HG03060 (cell line): ENCODE data around the gene SELENOM.

Source experiments
- ATAC-seq: cut with Tn5 transposase; IDR thresholded peaks from one replicate; pipeline ENCODE4 v1.9.1; 2021; ENCODE audit warnings: low read depth, moderate number of reproducible peaks; ENCODE audit not compliant: unreplicated experiment

Gene SELENOM

DNA sequence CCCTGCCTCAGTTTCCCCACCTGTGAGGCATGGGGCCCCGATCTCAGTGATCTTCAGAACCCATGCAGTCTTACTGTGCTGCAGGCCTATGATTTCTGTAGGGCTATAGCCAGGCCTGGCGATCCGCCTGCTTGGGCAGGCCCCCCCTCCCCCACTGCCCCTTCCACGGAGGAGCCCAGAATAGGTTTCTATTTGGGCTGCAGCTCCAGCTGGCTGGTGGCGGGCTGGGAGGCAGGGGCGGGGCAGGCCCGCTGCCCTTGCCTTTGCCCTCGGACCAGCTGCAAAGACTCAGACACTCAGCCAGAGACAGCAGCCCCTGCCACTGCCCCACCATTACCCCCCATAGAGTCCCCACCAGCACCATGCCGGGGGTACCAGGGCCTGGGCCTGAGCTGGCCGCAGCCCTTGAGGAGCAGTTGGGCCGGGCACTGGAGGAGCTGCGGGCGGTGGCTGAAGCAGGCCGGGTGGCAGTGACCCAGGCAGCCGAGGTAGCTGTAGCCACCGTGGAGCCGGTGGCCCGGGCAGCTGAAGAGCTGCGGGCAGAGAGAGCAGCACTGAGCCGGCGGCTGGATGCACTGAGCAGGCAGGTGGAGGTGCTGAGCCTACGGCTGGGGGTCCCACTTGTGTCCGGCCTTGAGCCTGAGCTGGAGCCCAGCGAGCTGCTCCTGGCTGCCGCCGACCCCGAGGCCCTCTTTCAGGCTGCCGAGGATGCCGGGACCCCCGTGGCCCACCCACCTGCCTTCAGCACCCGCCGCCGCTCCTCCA, 14.1 kb downstream of the SELENOM start:
- ATAC-seq: no peak

DNA sequence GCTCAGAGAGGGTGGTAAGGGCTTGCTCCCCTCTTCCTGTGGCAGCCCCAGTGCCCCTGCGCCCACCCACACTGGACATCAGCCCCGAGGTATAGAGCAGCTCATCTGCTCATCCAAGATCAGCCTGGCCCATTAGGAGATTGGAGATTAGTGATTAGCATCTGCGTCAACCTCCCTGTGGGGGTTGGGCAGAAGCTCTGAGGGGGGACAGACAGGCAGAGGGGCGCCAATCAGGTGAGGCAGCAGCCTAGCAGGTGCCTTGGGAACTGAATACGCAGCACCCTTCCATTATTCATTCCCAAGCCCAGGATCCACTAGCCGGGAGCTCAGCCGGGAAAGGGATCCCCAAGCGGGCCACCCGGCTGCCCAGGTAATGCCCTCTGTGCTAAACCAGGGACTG, 15.2 kb downstream of the SELENOM start:
- ATAC-seq: no peak

DNA sequence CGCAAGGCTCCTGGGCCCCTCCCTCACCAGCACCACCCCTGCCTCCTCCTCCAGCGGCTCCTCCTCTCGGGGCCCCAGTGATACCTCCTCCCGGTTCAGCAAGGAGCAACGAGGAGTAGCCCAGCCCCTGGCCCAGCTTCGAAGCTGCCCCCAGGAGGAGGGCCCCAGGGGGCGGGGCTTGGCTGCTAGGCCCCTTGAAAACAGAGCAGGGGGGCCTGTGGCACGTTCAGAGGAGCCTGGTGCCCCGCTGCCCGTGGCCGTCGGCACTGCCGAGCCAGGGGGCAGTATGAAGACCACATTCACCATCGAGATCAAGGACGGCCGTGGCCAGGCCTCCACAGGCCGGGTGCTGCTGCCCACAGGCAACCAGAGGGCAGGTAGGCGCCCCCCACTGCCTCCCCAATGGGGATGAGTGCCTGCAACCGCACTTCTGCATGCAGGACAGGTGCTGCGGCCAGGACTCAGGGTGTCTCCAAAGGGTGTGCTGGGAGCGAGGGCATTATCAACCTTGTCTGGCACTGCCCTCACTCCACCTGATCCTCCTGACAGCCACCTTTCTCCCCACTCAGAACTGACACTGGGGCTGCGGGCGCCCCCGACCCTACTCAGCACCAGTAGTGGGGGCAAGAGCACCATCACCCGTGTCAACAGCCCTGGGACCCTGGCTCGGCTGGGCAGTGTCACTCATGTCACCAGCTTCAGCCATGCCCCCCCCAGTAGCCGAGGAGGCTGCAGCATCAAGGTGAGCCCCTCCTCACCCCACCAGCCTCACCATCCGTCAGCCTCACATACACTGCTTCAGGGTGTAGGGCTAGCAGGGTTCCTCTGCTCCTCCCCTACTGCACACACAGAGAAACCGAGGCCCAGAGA, 16.0 kb downstream of the SELENOM start:
- no peak for ATAC-seq

DNA sequence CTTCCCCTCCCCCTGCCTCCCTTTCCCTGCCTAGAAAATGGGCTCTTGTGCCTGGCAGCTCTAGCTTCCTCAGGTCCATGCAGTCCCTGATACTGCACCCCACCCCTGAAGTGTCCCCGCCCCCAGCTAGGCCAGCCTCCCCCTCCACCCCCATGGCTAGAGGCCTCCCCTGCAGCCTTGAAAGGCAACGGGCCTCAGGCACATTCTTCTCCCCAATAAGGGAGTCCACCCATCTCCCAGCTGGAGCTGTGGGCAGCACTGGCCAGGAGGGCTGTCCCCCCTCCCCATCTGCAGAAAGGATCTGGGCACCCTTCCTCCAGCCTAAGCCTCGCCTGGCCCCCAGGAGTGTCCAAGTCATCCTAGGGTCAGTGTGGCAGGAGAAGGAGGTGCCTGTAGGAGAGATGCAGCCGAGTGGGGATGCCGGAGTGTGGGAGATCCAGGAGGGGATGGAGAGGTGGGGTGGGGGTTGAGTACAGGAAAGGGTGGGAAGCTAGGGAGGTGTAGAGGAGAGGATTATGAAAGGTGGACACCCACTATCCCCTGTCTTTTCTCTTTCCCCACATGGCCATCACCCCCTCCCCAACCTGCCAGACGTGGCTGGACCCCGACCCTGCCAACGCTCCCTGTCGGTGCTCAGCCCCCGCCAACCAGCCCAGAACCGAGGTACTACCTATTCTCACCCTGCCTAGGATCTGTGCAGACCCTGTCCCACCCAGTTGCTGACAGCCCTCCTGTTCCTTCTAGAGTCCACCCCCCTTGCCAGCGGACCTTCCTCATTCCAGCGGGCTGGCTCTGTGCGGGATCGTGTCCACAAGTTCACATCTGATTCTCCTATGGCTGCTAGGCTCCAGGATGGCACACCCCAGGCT, 16.9 kb downstream of the SELENOM start:
- ATAC-seq: no peak

DNA sequence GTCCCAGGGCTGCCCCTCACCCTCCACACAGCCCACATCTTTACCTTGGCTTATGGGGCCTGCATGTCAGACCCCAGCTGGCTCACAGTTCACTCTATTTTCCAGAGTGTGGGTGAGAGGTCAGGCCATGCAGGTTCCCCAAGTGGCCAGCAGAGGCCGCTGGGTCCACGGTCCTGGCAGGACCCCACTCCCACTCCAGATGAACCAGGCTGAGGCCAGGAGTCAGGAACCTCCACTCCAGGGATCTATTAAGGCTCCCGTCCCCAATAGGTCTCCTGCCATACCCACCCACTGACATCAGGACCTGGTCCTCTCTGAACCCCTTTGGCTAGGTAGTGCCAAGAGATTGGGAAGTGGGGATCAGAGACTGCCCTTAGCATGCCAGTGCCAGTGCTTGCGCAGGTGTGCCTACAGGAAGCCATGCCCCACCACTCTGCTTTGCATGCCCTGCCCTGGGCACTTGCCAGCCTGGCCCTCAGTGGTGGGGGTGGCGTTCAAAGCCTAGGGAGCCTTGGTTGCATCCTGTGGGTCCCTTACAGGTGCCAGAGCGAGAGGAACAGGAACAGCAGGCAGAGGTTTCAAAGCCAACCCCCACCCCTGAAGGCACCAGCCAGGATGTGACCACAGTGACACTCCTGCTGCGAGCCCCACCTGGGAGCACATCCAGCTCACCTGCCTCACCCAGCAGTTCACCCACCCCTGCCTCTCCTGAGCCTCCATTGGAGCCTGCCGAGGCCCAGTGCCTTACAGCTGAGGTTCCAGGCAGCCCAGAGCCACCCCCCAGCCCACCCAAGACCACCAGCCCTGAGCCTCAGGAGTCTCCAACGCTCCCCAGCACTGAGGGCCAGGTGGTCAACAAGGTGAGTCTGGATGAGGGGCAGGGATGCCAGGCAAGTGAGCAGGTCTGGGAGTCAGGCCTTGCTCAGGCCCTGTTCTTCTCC, 17.9 kb downstream of the SELENOM start:
- ATAC-seq: no peak

DNA sequence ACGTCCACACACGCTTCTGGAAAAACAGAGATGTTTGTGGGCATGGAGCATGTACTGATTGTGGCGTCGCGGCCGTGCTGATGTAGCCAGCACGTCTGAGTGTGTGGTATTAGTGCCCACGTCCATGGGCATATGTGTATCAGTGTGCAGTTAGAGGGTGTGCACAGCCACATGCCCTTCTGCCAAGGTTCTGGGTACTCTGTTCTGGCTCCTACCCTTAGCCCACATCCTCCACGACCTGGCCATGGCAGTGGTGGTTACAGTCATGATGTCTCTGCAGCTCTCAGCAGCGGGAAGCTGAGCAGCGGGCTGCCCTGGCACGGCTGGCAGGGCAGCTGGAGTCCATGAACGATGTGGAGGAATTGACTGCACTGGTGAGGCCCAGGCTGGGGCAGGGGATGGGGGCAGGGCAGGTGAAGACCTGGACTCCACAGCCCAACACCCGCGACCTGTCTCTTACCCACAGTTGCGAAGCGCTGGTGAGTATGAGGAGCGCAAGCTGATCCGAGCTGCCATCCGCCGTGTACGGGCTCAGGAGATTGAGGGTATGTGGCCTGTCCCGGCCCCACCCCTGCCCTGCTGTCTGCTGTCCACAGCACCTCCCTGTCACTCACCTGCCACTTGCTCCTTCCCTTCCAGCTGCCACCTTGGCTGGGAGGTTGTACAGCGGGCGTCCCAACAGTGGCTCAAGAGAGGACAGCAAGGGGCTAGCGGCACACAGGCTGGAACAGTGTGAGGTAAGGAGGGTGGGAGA, 19.0 kb downstream of the SELENOM start:
- no peak for ATAC-seq

DNA sequence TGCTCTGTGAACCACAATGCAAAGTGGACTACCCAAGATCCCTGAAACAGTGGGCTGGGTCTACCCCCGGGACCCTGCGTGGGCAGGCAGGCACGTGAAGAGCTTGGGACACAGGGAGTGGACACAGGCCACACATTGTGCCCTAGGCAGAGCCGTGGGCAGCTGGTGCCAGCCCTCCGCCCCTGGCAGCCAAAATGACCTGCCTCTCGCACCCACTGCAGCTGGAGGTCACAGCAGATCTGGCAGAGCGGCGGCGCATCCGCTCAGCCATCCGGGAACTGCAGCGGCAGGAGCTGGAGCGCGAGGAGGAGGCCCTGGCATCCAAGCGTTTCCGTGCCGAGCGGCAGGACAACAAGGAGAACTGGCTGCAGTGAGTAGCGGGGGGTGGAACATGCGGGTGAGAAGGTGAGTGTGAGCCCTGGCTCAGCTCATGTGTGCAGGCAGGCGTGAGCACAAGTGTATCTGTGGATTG, 19.6 kb downstream of the SELENOM start:
- no peak for ATAC-seq

DNA sequence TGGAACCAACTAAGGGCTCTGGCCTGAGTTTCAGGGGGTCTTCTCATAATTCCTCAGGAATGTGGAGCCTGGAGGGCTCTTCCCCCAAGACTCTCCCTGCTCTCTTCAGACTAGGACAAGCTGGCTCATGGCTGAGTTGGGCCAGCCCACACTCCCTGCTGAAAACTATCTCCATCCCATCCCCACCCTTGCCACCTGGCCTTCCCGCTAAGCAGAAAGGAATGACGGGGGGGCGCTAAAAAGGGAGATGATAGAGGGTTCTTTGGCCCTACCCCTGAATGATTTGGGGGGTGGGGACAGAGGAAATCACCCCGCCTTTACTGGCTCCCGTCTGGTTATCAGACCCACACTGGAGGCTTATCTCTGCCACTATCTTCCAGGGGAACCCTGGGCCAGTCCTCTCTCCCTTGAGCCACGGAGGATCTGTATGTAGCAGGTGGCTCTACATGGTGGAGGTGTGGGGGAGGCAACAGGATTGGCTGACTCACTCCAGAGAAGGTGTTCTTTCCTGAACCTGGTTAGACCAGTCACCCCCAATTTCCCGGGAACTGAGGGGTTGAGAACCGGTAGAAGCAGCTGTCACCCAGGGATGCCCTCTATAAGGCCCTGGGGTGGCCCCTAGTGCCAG, 20.6 kb downstream of the SELENOM start:
- ATAC-seq: no peak

DNA sequence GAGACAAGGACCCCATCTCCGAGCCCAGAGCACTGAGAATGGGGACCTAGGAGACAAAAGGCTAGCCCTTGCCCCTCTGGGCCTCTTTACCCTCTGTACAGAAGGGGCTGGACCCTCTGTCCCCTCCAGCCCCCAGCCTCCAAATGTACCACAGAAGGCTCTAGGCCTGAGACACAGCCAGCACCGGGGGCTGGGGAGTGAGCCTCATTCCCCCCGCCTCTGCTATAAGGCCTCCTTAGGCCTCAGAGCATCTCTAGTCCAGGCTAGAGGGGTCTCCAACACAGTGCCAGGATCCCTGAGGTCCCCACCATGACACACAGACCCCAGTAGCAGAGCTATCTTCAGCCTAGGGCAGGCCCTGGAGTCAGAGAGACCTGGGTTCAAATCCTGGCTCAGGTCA, 21.4 kb downstream of the SELENOM start:
- ATAC-seq: no peak

DNA sequence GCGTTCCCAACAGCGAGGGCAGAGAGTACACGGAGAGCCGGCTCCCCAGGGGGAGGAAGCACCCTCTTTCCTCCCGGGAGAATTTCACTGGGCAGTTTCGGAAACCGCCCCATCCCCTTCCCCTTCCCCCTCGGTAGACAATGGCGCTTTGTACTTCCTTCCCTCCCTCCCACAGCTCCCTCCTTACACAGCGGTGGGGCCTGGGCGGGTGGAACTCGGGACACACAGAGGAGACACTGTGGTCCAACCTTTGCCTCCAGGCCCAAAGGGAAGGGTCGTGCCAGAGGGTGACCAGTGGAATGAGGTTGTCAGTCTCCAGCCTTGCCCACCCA, 21.9 kb downstream of the SELENOM start:
- ATAC-seq: no peak

DNA sequence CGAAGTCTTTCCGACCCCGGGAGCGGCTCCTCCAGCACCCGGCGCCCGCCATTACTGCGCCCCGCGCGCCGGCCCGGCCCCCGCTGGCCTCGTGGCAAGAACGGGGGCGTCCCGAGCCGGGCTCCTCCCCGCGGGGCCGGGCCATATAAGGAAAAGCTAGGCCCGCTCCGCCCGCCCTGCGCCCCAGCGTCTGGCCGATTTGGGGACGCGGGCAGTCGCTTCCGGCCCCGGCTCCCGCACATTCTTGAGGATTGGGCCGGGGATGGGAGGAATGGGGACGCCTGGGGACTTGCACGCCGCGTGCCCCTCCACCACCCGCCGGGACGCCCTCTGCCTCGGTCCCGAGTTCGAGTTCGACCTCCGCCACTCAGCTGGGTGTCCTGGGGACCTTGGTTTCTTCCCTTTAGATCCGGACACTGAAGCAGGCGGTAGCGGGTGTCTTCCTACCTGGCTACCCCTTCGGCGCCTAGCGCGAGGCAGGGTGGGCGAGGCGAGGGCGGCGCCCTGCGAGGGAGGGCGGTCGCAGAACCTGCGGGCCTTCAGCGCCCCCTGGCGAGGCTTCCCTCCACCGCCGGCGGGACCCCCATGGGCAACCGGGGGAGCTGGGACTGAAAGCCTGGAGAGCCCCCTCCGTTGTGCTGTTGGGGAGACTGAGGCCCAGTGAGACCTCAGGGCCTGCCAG, 22.4 kb downstream of the SELENOM start:
- ATAC-seq: no peak

DNA sequence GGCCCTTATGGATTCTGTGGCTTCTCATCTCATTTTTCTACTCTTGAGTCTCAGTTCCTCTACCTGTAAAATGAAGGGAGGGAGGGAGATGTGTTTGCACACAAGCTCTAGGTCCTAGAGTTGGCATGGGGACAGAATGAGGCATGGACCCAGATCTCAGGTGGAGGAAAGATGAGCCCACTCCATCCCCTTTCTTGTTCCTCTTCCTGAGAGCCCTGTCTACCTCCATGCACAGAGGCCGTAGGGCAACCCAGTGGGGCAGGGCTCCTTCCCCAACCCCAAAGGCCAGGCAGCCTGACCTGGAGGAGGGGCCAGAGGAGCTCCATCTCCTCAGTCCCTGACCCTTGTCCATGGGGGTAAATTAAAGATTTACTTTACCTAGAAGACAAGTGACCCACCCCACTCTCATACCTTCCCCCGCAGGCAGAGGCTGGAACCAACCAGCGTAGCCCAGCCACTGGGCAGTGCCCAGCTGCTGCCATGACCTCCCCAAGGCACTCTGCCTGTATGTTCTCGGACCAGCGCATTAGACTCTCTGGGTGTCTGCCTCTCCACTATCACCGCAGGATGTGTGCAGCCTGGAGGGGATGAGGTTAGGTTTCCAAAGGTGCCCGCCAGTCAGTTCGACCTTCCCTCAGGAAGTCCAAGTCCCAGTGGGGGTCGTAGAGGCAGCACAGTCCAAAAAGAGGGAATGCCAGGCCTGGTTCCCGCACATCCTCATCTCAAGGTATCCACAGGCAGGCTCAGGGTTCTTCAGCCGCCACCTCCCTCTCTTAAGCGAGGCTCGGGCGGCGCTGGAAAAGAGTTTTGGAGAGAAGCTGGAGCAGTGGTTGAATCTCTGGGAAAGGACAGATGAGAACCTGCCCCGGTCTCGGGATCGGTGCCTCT, 23.2 kb downstream of the SELENOM start:
- ATAC-seq: no peak

DNA sequence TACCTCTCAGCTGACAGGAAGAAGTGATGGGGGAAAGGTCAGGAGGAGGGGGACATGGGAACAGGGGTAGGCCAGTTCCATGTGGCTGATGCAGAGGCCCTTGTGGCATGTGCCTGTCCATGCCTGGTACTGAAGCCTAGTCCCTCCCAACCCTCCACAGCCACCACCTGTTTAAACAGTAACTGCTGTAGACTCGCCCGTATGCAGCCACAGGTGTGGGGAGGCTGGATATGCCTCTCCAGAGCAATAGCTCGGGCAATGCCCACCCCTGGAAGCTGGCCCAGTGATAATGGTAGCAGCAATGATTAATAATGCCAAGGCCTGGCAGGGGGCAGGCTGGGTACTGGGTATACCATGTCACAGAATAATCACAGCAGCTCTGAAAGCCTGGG, 24.0 kb downstream of the SELENOM start:
- ATAC-seq: no peak

DNA sequence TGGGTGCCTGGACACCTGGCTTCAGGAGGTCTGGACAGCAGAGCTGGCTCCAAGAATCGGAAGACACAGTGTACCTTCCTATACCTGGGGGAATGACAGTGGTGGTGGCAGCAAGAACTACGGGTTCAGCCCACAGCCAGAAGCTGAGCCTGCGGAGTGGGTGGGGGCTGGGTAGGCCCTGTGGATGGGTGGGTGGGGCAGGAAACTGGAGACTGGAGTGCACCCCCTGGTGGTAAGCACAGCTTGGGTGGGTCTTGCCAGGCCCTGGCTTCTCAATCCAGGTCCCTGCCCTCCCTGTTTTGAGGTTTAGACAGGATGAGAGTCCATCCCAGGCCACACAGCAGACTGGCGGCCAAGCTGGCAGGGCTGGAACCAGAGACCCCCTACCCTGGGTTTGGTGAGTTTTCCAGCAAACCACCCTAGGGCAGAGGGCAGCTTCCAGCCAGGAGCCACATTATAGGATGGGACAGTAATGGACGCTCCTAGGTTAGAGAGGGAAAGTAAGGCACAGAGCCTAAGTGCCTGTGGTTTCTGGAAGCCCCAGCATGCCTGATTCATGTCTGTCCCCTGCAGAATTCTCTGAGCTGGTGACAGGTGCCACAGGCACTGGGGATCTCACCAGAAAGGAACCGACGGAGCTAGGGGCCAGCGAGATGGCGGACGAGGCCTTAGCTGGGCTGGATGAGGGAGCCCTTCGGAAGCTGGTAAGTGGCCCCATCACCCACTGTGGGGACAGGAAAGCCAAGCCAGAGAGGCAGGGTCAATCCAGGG, 24.6 kb downstream of the SELENOM start:
- ATAC-seq: no peak

DNA sequence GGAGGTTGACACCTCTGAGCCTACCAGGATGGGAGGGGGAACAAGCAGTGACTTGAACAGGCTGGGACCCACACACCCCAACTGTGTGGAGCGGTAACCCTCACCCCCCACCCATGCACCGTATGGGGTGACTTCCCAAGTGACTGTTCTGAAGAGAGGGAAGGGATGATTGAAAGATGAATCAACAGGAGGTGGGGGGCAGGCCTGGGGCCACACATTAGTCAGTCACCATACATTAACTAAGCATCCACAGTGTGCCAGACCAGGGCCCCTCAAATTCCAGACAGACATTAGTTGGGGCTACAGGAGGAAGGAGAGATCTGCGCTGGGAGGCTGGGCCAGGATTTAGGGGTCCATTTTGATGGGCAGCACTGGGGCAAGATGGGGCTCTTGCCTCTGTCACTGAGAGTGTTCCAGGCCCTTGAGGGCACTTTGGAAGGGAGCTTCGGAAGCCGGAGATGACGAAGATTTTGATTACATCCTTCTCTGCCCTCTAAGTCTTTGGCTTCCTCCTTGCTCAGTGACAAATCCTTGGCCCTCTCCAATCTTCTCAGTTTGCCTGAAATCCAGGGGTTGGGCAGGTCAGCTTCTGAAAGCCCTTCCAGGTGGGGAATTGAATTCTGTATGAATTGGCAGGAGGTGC, 25.3 kb downstream of the SELENOM start:
- ATAC-seq: no peak
